Astrocyte (in vitro differentiated cells and primary cell): ENCODE data around the gene TSPAN4. TPM values are rescaled to one million over a fixed set of nuclear protein-coding genes. Genes with fewer than 3 reads are reported as not detected.

ENCODE experiments used
- DNase-seq: peaks from one replicate; pipeline ENCODE4 v3.0.0-alpha.2; 2010; ENCODE audit warnings: low read depth
- FAIRE-seq: peaks from 2 replicates; lab custom pipeline; 2011; peaks lifted over from hg19 to GRCh38; lab: Jason Lieb, UNC
- H2AFZ ChIP-seq: 2 replicates; pipeline ENCODE4 v1.6.0; 2012; ENCODE audit warnings: low read depth, low read length, inconsistent platforms
- H3K27ac ChIP-seq: 2 replicates; pipeline ENCODE4 v1.5.1; 2011; ENCODE audit warnings: low read depth, low read length, inconsistent platforms
- H3K27me3 ChIP-seq: 2 replicates; pipeline ENCODE4 v1.6.0; 2011; ENCODE audit warnings: low read length, inconsistent platforms; ENCODE audit not compliant: insufficient read depth
- H3K36me3 ChIP-seq: 2 replicates; pipeline ENCODE4 v1.5.1; 2011; ENCODE audit warnings: low read length, inconsistent platforms; ENCODE audit not compliant: insufficient read depth
- H3K4me1 ChIP-seq: 2 replicates; pipeline ENCODE4 v1.5.1; 2011; ENCODE audit warnings: low read length, inconsistent platforms; ENCODE audit not compliant: insufficient read depth
- H3K4me2 ChIP-seq: 2 replicates; pipeline ENCODE4 v1.6.0; 2012; ENCODE audit warnings: low read length, inconsistent platforms
- H3K4me3 ChIP-seq: 2 replicates; pipeline ENCODE4 v1.5.1; 2011; ENCODE audit warnings: low read depth, mild to moderate bottlenecking, low read length, inconsistent platforms; ENCODE audit not compliant: insufficient read depth
- H3K79me2 ChIP-seq: 2 replicates; pipeline ENCODE4 v1.6.0; 2012; ENCODE audit warnings: mild to moderate bottlenecking, low read length, inconsistent platforms; ENCODE audit not compliant: insufficient read depth
- H3K9ac ChIP-seq: 2 replicates; pipeline ENCODE4 v1.6.0; 2012; ENCODE audit warnings: mild to moderate bottlenecking, low read length, inconsistent platforms
- H3K9me3 ChIP-seq: 2 replicates; pipeline ENCODE4 v1.5.1; 2012; ENCODE audit warnings: low read depth, mild to moderate bottlenecking, low read length, inconsistent platforms; ENCODE audit not compliant: insufficient read depth
- H4K20me1 ChIP-seq: 2 replicates; pipeline ENCODE4 v1.6.0; 2012; ENCODE audit warnings: low read length, inconsistent platforms; ENCODE audit not compliant: insufficient read depth
- H3K27ac Mint-ChIP-seq: one replicate; pipeline ENCODE4 v1.8.0; 2021; ENCODE audit warnings: mild to moderate bottlenecking, mixed read lengths; ENCODE audit not compliant: unreplicated experiment
- H3K27me3 Mint-ChIP-seq: one replicate; pipeline ENCODE4 v1.8.0; 2021; ENCODE audit warnings: low read depth, mixed read lengths; ENCODE audit not compliant: unreplicated experiment
- H3K36me3 Mint-ChIP-seq: one replicate; pipeline ENCODE4 v1.8.0; 2021; ENCODE audit warnings: low read depth, mixed read lengths; ENCODE audit not compliant: unreplicated experiment
- H3K4me1 Mint-ChIP-seq: one replicate; pipeline ENCODE4 v1.8.0; 2021; ENCODE audit warnings: low read depth, mixed read lengths; ENCODE audit not compliant: unreplicated experiment
- H3K4me3 Mint-ChIP-seq: one replicate; pipeline ENCODE4 v1.8.0; 2021; ENCODE audit warnings: mild to moderate bottlenecking, moderate library complexity, mixed read lengths; ENCODE audit not compliant: unreplicated experiment
- H3K9me3 Mint-ChIP-seq: one replicate; pipeline ENCODE4 v1.8.0; 2021; ENCODE audit warnings: mild to moderate bottlenecking, mixed read lengths; ENCODE audit not compliant: unreplicated experiment
- EZH2 ChIP-seq: IDR thresholded peaks from 2 replicates; pipeline ENCODE4 v1.6.1; 2012; ENCODE audit warnings: mild to moderate bottlenecking, low read length, inconsistent platforms; ENCODE audit not compliant: insufficient read depth
- total RNA-seq: library from RNA; stranded (reverse); gene quantifications from 2 replicates; pipeline ENCODE4 v1.2.1, GENCODE V29; 2021
- TF ChIP-seq, protein P1 (sequence below): IDR thresholded peaks from 2 replicates; pipeline ENCODE4 v1.5.1; 2011; ENCODE audit warnings: low read depth, mild to moderate bottlenecking, inconsistent platforms, low read length, moderate library complexity; ENCODE audit not compliant: insufficient read depth

Gene TSPAN4
- total RNA-seq, 1 donor from 2014 or later: 69.5 TPM

- Histone ChIP-seq H3K79me2 (no peaks in the 10 kb centered on the region), H3K9ac (peak overlapping the region; percentile 14), H3K27ac (no peak overlapping the region), H3K9me3 (no peaks in the 10 kb centered on the region), H2AFZ (no peak overlapping the region), H3K27me3 (no peaks in the 10 kb centered on the region), H3K36me3 (no peaks in the 10 kb centered on the region), H3K4me3 (no peak overlapping the region), H3K4me2 (peak overlapping the region; percentile 18), H4K20me1 (peaks cover 29% of the 10 kb centered on the region), H3K4me1 (peaks cover 17% of the 10 kb centered on the region)
- Mint-ChIP-seq H3K4me1 (peaks cover 2% of the 10 kb centered on the region), H3K9me3 (no peaks in the 10 kb centered on the region), H3K36me3 (no peaks in the 10 kb centered on the region), H3K27ac (no peak overlapping the region), H3K4me3 (no peak overlapping the region), H3K27me3 (no peaks in the 10 kb centered on the region)
- DNase-seq: no peak
- TF ChIP-seq EZH2: no peak
- TF ChIP-seq, protein P1, sequence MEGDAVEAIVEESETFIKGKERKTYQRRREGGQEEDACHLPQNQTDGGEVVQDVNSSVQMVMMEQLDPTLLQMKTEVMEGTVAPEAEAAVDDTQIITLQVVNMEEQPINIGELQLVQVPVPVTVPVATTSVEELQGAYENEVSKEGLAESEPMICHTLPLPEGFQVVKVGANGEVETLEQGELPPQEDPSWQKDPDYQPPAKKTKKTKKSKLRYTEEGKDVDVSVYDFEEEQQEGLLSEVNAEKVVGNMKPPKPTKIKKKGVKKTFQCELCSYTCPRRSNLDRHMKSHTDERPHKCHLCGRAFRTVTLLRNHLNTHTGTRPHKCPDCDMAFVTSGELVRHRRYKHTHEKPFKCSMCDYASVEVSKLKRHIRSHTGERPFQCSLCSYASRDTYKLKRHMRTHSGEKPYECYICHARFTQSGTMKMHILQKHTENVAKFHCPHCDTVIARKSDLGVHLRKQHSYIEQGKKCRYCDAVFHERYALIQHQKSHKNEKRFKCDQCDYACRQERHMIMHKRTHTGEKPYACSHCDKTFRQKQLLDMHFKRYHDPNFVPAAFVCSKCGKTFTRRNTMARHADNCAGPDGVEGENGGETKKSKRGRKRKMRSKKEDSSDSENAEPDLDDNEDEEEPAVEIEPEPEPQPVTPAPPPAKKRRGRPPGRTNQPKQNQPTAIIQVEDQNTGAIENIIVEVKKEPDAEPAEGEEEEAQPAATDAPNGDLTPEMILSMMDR: no peak
- no peak for FAIRE-seq
These were observed 20.0 kb downstream of the TSPAN4 start for GRCh38 chr11:862696-863022.

GRCh38 chr11:863023-863909, 20.6 kb downstream of the TSPAN4 start:
- DNase-seq (no peak), FAIRE-seq (no peak)
- Histone ChIP-seq H3K27ac (no peak overlapping the region), H3K9me3 (no peaks in the 10 kb centered on the region), H3K27me3 (no peaks in the 10 kb centered on the region), H3K4me1 (peaks cover 17% of the 10 kb centered on the region), H3K36me3 (no peaks in the 10 kb centered on the region), H3K4me3 (no peak overlapping the region), H2AFZ (no peak overlapping the region), H3K79me2 (no peaks in the 10 kb centered on the region), H3K4me2 (no peak overlapping the region), H3K9ac (no peak overlapping the region), H4K20me1 (peaks cover 29% of the 10 kb centered on the region)
- H3K27me3 Mint-ChIP-seq: no peaks in the 10 kb centered on the region
- no peak overlapping the region for H3K4me3 Mint-ChIP-seq
- no peaks in the 10 kb centered on the region for H3K36me3 Mint-ChIP-seq
- H3K27ac Mint-ChIP-seq: no peak overlapping the region
- H3K9me3 Mint-ChIP-seq: no peaks in the 10 kb centered on the region
- TF ChIP-seq, protein P1: no peak
- no peak for TF ChIP-seq EZH2
- H3K4me1 Mint-ChIP-seq: peaks cover 2% of the 10 kb centered on the region
